DND-41 (cell line): ENCODE measurements around the gene ZNF316.

Experiments
- ATAC-seq: fragments of 200-7000 bp; cut with Tn5 transposase; 3 replicates; pipeline ENCODE4 v1.9.1; 2021; ENCODE audit warnings: low read depth; ENCODE audit not compliant: insufficient read depth
- DNase-seq: peaks from one replicate; pipeline ENCODE4 v3.0.0-alpha.2; 2020
- H2AFZ ChIP-seq: 2 replicates; pipeline ENCODE4 v1.6.0; 2012; ENCODE audit warnings: low read depth, low read length
- H3K27ac ChIP-seq: 2 replicates; pipeline ENCODE4 v1.5.1; 2012; ENCODE audit warnings: low read length, inconsistent platforms
- H3K27me3 ChIP-seq: fragments of 200-600 bp; sonication (generic); 2 replicates; pipeline ENCODE4 v1.6.0; 2012; ENCODE audit warnings: low read length, mild to moderate bottlenecking, inconsistent platforms; ENCODE audit not compliant: insufficient read depth, poor library complexity
- H3K36me3 ChIP-seq: 2 replicates; pipeline ENCODE4 v1.5.1; 2012; ENCODE audit warnings: low read length, inconsistent platforms; ENCODE audit not compliant: insufficient read depth
- H3K4me1 ChIP-seq: 2 replicates; pipeline ENCODE4 v1.5.1; 2012; ENCODE audit warnings: mild to moderate bottlenecking, low read length; ENCODE audit not compliant: insufficient read depth
- H3K4me2 ChIP-seq: 2 replicates; pipeline ENCODE4 v1.6.0; 2012; ENCODE audit warnings: mild to moderate bottlenecking, moderate library complexity, low read length, inconsistent platforms; ENCODE audit not compliant: insufficient read depth
- H3K4me3 ChIP-seq, 2 experiments: fragments of 200-600 bp in 1 of 2; shearing (Covaris generic) in 1 of 2; 2 replicates each; pipeline ENCODE4 v1.5.1; 2012 to 2016; ENCODE audit warnings: inconsistent platforms in 2 of 2, low read length in 2 of 2, mild to moderate bottlenecking in 2 of 2, low read depth in 1 of 2, moderate library complexity in 1 of 2
- H3K79me2 ChIP-seq: 2 replicates; pipeline ENCODE4 v1.6.0; 2012; ENCODE audit warnings: low read length, inconsistent platforms; ENCODE audit not compliant: insufficient read depth
- H3K9ac ChIP-seq: 2 replicates; pipeline ENCODE4 v1.6.0; 2012; ENCODE audit warnings: low read depth, mild to moderate bottlenecking, inconsistent platforms, low read length, moderate library complexity
- H3K9me3 ChIP-seq: 2 replicates; pipeline ENCODE4 v1.5.1; 2012; ENCODE audit warnings: low read length, moderate library complexity, mild to moderate bottlenecking, inconsistent platforms; ENCODE audit not compliant: insufficient read depth, severe bottlenecking
- H4K20me1 ChIP-seq: 2 replicates; pipeline ENCODE4 v1.6.0; 2012; ENCODE audit warnings: low read length; ENCODE audit not compliant: insufficient read depth
- CTCF ChIP-seq: IDR thresholded peaks from 2 replicates; pipeline ENCODE4 v1.5.1; 2012; ENCODE audit warnings: borderline replicate concordance, low read length, moderate library complexity, mild to moderate bottlenecking; ENCODE audit not compliant: poor library complexity, severe bottlenecking; ENCODE audit errors: extremely low read depth
- EZH2 ChIP-seq: IDR thresholded peaks from 3 replicates; pipeline ENCODE4 v1.6.1; 2012; ENCODE audit warnings: borderline replicate concordance, low read depth, mild to moderate bottlenecking, moderate library complexity, low read length, inconsistent platforms; ENCODE audit not compliant: severe bottlenecking

Gene ZNF316

GRCh38 chr7:6604458-6604857, 32.7 kb upstream of the ZNF316 start:
- Histone ChIP-seq H3K79me2 (peaks cover 6% of the 10 kb centered on the region; the same call in 1 of the 2 replicates), H4K20me1 (peaks cover 25% of the 10 kb centered on the region), H3K9ac (no peak overlapping the region), H3K4me2 (no peak overlapping the region), H3K27me3 (no peaks in the 10 kb centered on the region), H3K36me3 (peaks cover 85% of the 10 kb centered on the region), H3K27ac (no peak overlapping the region), H3K9me3 (no peaks in the 10 kb centered on the region), H3K4me1 (no peaks in the 10 kb centered on the region), H3K4me3 (no peak overlapping the region), H2AFZ (no peak overlapping the region)
- DNase-seq (no peak), ATAC-seq (no peak)
- TF ChIP-seq CTCF: no peak
- TF ChIP-seq EZH2: no peak

GRCh38 chr7:6606866-6607583, 30.1 kb upstream of the ZNF316 start:
- Histone ChIP-seq H3K4me1 (no peaks in the 10 kb centered on the region), H3K4me3 (no peak overlapping the region), H3K36me3 (peaks cover 60% of the 10 kb centered on the region), H3K27me3 (no peaks in the 10 kb centered on the region), H3K27ac (no peak overlapping the region), H4K20me1 (peaks cover 16% of the 10 kb centered on the region), H3K79me2 (peaks cover 6% of the 10 kb centered on the region; the same call in 1 of the 2 replicates), H3K9me3 (no peaks in the 10 kb centered on the region), H3K9ac (no peak overlapping the region), H3K4me2 (no peak overlapping the region), H2AFZ (no peak overlapping the region)
- no peak for ATAC-seq
- TF ChIP-seq CTCF: no peak
- no peak for TF ChIP-seq EZH2
- no peak for DNase-seq

GRCh38 chr7:6607651-6608051, 29.5 kb upstream of the ZNF316 start:
- peaks cover 54% of the 10 kb centered on the region for H3K36me3 ChIP-seq
- TF ChIP-seq CTCF (no peak), EZH2 (no peak)

More at GRCh38 chr7:6607651-6608051, 29.5 kb upstream of the ZNF316 start:
- Histone ChIP-seq H4K20me1 (peaks cover 16% of the 10 kb centered on the region), H3K79me2 (peaks cover 2% of the 10 kb centered on the region; the same call in 1 of the 2 replicates), H3K4me3 (no peak overlapping the region), H3K9ac (no peak overlapping the region), H3K27ac (no peak overlapping the region), H3K4me1 (no peaks in the 10 kb centered on the region), H3K9me3 (no peaks in the 10 kb centered on the region), H3K4me2 (no peak overlapping the region), H2AFZ (no peak overlapping the region), H3K27me3 (no peaks in the 10 kb centered on the region)
- DNase-seq (no peak), ATAC-seq (no peak)
